T-helper 9 cell (primary cell): Measurements from ENCODE around the gene SLC7A6.

Source experiments
- DNase-seq: peaks from one replicate; pipeline ENCODE4 v3.0.0-alpha.2; 2020

The SLC7A6 gene

GRCh38 chr16:68310774-68311511 lies 46.6 kb downstream of the SLC7A6 start, which contains the start of the genes PRMT7 and SLC7A6OS:
Gene PRMT7 (plus strand): TSS chr16:68311019. CDS start chr16:68315980, 4,961 bp downstream.
Gene SLC7A6OS (minus strand): TSS chr16:68310946. CDS start chr16:68310926, 20 bp downstream.
- peak; percentile 88 for DNase-seq

- DNase-seq, result no peak
Observed at GRCh38 chr16:68313116-68313515, 48.8 kb downstream of the SLC7A6 start.

- no peak for DNase-seq
Observed at GRCh38 chr16:68319185-68319908, 55.0 kb downstream of the SLC7A6 start.

GRCh38 chr16:68324336-68324735 lies 60.0 kb downstream of the SLC7A6 start:
- DNase-seq, result no peak

- no peak for DNase-seq
Observed at GRCh38 chr16:68324780-68325357, 60.5 kb downstream of the SLC7A6 start.

GRCh38 chr16:68328151-68328859 lies 64.0 kb downstream of the SLC7A6 start:
- peak; percentile 70 for DNase-seq

GRCh38 chr16:68328860-68329390 lies 64.6 kb downstream of the SLC7A6 start:
- no peak for DNase-seq

GRCh38 chr16:68331879-68332410 lies 67.6 kb downstream of the SLC7A6 start:
- no peak for DNase-seq

- DNase-seq, result no peak
Observed at GRCh38 chr16:68332411-68333121, 68.2 kb downstream of the SLC7A6 start.

- no peak for DNase-seq
Observed at GRCh38 chr16:68335175-68335574, 70.8 kb downstream of the SLC7A6 start.

- no peak for DNase-seq
Observed at GRCh38 chr16:68338326-68339119, 74.2 kb downstream of the SLC7A6 start.

- no peak for DNase-seq
Observed at GRCh38 chr16:68339214-68339613, 74.9 kb downstream of the SLC7A6 start.

- DNase-seq, result no peak
Observed at GRCh38 chr16:68342620-68343019, 78.3 kb downstream of the SLC7A6 start.

GRCh38 chr16:68343137-68343536 lies 78.8 kb downstream of the SLC7A6 start:
- no peak for DNase-seq

- no peak for DNase-seq
Observed at GRCh38 chr16:68344252-68344651, 79.9 kb downstream of the SLC7A6 start.

GRCh38 chr16:68345351-68345810 lies 81.1 kb downstream of the SLC7A6 start:
- no peak for DNase-seq

GRCh38 chr16:68345958-68346635 lies 81.8 kb downstream of the SLC7A6 start:
- no peak for DNase-seq

- DNase-seq, result no peak
Observed at GRCh38 chr16:68346892-68347480, 82.7 kb downstream of the SLC7A6 start.

- no peak for DNase-seq
Observed at GRCh38 chr16:68347605-68348004, 83.3 kb downstream of the SLC7A6 start.
